ENCODE measurements around the gene SMAD5. TPM values are rescaled to one million over a fixed set of nuclear protein-coding genes. Genes with fewer than 3 reads are reported as not detected.

Gene SMAD5
- polyA plus RNA-seq, 3 donors, result 7.9 to 19.2 (median 17.3) TPM

GRCh38 chr5:136188859-136189258 lies 56.2 kb downstream of the SMAD5 start:
- Histone ChIP-seq H3K79me2 (ENCODE audit: insufficient read depth, low read length) (no peaks in the 10 kb centered on the region), H3K27me3 (ENCODE audit: control insufficient read depth in 2 of 2, insufficient read depth in 2 of 2, low read length in 2 of 2) (peaks cover 28 to 44% of the 10 kb centered on the region in 2 donors), H3K4me2 (replicated peaks; ENCODE audit: extremely low read depth, low read length, poor library complexity, severe bottlenecking) (no peak overlapping the region), H3K27ac (ENCODE audit: low read depth in 1 of 2, low read length in 2 of 2) (no peak overlapping the region), H3K4me1 (ENCODE audit: control insufficient read depth in 1 of 2, insufficient read depth in 2 of 2, low read length in 2 of 2) (peaks cover 3 to 12% of the 10 kb centered on the region in 2 donors), H3K36me3 (replicated peaks in 1 of 2; ENCODE audit: control insufficient read depth in 1 of 2, insufficient read depth in 2 of 2, low read length in 2 of 2) (peaks cover 4 to 7% of the 10 kb centered on the region in 2 donors), H3K4me3 (replicated peaks in 1 of 3; ENCODE audit: low read depth in 2 of 3, low read length in 3 of 3) (no peak overlapping the region), H2AFZ (ENCODE audit: insufficient read depth, low read depth, low read length, poor library complexity, severe bottlenecking) (no peak overlapping the region), H4K20me1 (ENCODE audit: insufficient read depth, low read length) (no peaks in the 10 kb centered on the region), H3K9me3 (replicated peaks in 1 of 2; ENCODE audit: control insufficient read depth in 1 of 2, insufficient read depth in 1 of 2, low read length in 2 of 2) (peaks cover 0 to 10% of the 10 kb centered on the region in 2 donors), H3K9ac (ENCODE audit: insufficient read depth, low read length, poor library complexity, severe bottlenecking) (no peak overlapping the region)
- no peak for DNase-seq
- TF ChIP-seq, protein P1, sequence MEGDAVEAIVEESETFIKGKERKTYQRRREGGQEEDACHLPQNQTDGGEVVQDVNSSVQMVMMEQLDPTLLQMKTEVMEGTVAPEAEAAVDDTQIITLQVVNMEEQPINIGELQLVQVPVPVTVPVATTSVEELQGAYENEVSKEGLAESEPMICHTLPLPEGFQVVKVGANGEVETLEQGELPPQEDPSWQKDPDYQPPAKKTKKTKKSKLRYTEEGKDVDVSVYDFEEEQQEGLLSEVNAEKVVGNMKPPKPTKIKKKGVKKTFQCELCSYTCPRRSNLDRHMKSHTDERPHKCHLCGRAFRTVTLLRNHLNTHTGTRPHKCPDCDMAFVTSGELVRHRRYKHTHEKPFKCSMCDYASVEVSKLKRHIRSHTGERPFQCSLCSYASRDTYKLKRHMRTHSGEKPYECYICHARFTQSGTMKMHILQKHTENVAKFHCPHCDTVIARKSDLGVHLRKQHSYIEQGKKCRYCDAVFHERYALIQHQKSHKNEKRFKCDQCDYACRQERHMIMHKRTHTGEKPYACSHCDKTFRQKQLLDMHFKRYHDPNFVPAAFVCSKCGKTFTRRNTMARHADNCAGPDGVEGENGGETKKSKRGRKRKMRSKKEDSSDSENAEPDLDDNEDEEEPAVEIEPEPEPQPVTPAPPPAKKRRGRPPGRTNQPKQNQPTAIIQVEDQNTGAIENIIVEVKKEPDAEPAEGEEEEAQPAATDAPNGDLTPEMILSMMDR (IDR thresholded peaks at IDR 0.05), result no peak
- Mint-ChIP-seq H3K36me3 (peaks cover 18 to 32% of the 10 kb centered on the region in 2 donors), H3K4me1 (peaks cover 10% of the 10 kb centered on the region), H3K27ac (peak overlapping the region in 1 of 7 donors; percentile 54), H3K27me3 (ENCODE audit: low read depth in 3 of 3) (peaks cover 39 to 40% (median 40%) of the 10 kb centered on the region in 3 donors), H3K4me3 (no peak overlapping the region), H3K9me3 (peaks cover 0 to 6% (median 0%) of the 10 kb centered on the region in 7 donors)
- WGBS (ENCODE audit: insufficient coverage), result 99% methylated on average over 7 of the region's 7 CpGs
- intact Hi-C loops (cut with micrococcal nuclease), result no loop called here

DNA sequence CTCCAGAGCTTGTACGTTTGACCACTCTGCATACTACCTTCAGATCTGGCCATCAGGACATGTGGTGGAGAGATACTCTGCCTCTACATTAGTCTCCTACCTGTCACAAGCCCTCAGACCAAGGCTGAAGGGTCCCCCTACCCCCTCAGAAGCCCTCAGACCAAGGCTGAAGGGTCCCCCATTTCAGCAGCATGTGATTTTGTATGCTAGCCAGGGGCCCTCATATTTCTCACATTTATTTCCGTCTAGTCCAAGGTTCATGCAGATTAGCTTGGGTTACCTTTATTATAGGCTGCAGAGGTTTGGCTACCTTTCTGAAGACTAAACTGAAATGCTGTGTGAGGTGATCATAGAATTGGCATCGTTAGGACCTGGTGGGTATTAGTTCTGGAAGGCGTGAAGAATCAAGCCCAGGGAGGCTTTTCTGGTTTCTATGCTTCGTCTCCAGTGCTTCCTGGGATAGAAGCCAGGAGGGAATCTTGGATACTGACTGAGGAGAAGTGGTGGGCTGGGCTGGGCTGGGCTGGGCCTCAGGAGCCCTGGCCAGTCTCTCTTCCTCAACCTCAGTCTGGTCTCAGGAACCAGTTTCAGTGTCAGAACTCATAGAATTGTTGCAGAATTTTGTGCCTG lies 57.6 kb downstream of the SMAD5 start:
- peaks cover 10% of the 10 kb centered on the region for H3K4me1 Mint-ChIP-seq
- H3K79me2 ChIP-seq (ENCODE audit: insufficient read depth, low read length), result no peaks in the 10 kb centered on the region
- H3K4me2 ChIP-seq (replicated peaks; ENCODE audit: extremely low read depth, low read length, poor library complexity, severe bottlenecking), result no peak overlapping the region
- peaks cover 0 to 10% of the 10 kb centered on the region in 2 donors for H3K9me3 ChIP-seq (replicated peaks in 1 of 2; ENCODE audit: control insufficient read depth in 1 of 2, insufficient read depth in 1 of 2, low read length in 2 of 2)
- peaks cover 0 to 6% (median 2%) of the 10 kb centered on the region in 7 donors for H3K9me3 Mint-ChIP-seq
- peaks cover 18 to 31% of the 10 kb centered on the region in 2 donors for H3K36me3 Mint-ChIP-seq
- TF ChIP-seq, protein P1 (IDR thresholded peaks at IDR 0.05), result no peak
- no peak overlapping the region for H3K27ac ChIP-seq (ENCODE audit: low read depth in 1 of 2, low read length in 2 of 2)
- no peak overlapping the region for H3K9ac ChIP-seq (ENCODE audit: insufficient read depth, low read length, poor library complexity, severe bottlenecking)
- H3K27me3 ChIP-seq (ENCODE audit: control insufficient read depth in 2 of 2, insufficient read depth in 2 of 2, low read length in 2 of 2), result peaks cover 36 to 57% of the 10 kb centered on the region in 2 donors
- H3K27ac Mint-ChIP-seq, result no peak overlapping the region
- H3K36me3 ChIP-seq (replicated peaks in 1 of 2; ENCODE audit: control insufficient read depth in 1 of 2, insufficient read depth in 2 of 2, low read length in 2 of 2), result peaks cover 4 to 7% of the 10 kb centered on the region in 2 donors
- no peak overlapping the region for H3K4me3 Mint-ChIP-seq
- H3K4me1 ChIP-seq (ENCODE audit: control insufficient read depth in 1 of 2, insufficient read depth in 2 of 2, low read length in 2 of 2), result peaks cover 3 to 12% of the 10 kb centered on the region in 2 donors
- no peak overlapping the region for H2AFZ ChIP-seq (ENCODE audit: insufficient read depth, low read depth, low read length, poor library complexity, severe bottlenecking)
- no peak for DNase-seq
- H3K27me3 Mint-ChIP-seq (ENCODE audit: low read depth in 3 of 3), result peaks cover 52 to 54% (median 53%) of the 10 kb centered on the region in 3 donors
- 90% methylated on average over 3 of the region's 5 CpGs for WGBS (ENCODE audit: insufficient coverage)
- H4K20me1 ChIP-seq (ENCODE audit: insufficient read depth, low read length), result no peaks in the 10 kb centered on the region
- intact Hi-C loops (cut with micrococcal nuclease), result no loop called here
- H3K4me3 ChIP-seq (replicated peaks in 1 of 3; ENCODE audit: low read depth in 2 of 3, low read length in 3 of 3), result no peak overlapping the region

All from CD14-positive monocyte (primary cell).